ENCODE results near the gene TLE3. TPM values are rescaled to one million over a fixed set of nuclear protein-coding genes. Genes with fewer than 3 reads are reported as not detected.

TLE3 gene
- polyA plus RNA-seq, 2 of the 4 experiments (the other 2 are of a cell fraction), result 4.6 to 5.3 TPM

DNA sequence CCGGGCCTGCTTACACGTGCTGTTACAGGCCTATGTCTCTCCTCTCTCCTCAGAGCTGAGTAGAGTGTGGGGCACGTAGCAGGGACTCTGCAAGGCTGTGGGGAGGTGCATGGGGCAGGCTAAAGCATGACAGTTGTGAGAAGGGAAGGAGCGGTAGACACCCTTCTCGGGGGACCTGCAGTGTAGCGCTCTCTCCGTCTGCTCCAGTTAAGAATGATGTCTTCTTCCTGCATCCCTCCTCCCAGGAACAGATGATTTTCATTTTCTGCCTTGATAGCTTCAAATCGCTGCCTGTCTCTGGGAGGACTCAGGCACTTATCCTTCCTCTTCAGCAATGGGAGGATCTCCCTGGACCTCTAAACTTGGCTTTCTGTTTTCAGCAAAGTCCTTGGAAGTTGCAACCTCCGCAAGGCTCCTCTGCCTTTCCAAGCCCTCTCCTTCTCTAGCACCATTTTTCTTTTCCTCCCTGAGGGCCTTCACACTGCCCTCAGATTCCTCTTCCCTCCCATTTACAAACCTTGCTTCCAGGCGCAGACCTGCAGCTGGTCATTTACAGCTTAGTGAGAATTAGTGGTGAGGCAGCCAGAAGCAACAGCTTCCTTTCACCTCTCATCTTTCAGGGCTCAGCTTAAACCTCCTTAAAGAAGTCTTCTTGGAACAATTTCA, 23.4 kb upstream of the TLE3 start:
- Histone ChIP-seq H3K27ac (no peak overlapping the region), H3K4me1 (peaks cover 11% of the 10 kb centered on the region), H3K4me3 (no peak overlapping the region), H3K4me2 (peak overlapping the region; percentile 19; the same call in 1 of the 3 replicates), H3K9me3 (no peaks in the 10 kb centered on the region)
- ATAC-seq, result no peak
- POLR2A ChIA-PET, result no interaction called here
- TF ChIP-seq KDM1A (IDR thresholded peaks at IDR 0.05; ENCODE audit: low read depth) (no peak), RFX5 (IDR thresholded peaks at IDR 0.05) (no peak), HOXA7 (CRISPR knock-in tag; IDR thresholded peaks at IDR 0.05) (no peak), MYC (IDR thresholded peaks at IDR 0.05; ENCODE audit: borderline replicate concordance, low read length) (no peak), CHD2 (IDR thresholded peaks at IDR 0.05; ENCODE audit: low read length, partially characterized antibody) (no peak)
- TF ChIP-seq, protein P1, sequence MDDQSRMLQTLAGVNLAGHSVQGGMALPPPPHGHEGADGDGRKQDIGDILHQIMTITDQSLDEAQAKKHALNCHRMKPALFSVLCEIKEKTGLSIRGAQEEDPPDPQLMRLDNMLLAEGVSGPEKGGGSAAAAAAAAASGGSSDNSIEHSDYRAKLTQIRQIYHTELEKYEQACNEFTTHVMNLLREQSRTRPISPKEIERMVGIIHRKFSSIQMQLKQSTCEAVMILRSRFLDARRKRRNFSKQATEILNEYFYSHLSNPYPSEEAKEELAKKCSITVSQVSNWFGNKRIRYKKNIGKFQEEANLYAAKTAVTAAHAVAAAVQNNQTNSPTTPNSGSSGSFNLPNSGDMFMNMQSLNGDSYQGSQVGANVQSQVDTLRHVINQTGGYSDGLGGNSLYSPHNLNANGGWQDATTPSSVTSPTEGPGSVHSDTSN (IDR thresholded peaks at IDR 0.05), result no peak
- FAIRE-seq, result no peak
- CTCF ChIA-PET, result interaction anchor here (1.0 to 4.0 kb wide), 9 partner anchors 11 to 465 kb away, joined by 3 to 28 read pairs (median 3); no protein-coding TSS in a partner anchor
- DNase-seq (ENCODE audit: low read depth in 1 of 2, low spot score in 1 of 2), result no peak
- WGBS (ENCODE audit: missing lambda C conversion rate), result 80% methylated on average over 10 of the region's 10 CpGs

DNA sequence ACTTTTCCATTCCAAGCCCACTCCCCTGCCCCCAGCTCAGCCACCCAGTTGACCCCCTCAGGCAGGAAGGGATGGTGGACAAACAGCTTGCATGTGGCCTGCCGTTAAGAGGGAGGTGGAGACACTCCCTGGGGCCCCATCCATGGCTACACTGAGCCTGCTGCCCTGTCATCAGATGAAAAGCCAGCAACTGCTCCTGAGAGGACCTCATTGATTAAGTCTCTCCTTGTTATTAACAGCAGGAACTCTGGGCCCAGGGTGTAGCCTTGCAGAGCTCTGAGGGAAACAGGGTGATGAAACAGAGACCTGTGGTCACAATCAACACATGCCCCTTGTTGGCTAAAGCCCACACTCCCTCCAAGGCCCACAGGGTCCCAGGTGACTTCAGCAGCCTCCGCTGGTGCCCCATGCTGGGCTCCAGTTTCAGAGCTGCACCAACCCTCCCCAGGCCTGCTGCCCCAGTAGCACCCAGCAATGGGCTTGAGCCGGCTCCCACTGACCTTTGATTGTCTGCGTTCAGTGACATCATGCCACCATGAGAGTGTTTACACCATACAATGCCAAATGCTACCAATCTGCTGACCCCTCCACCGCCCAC, 22.3 kb upstream of the TLE3 start:
- ChIA-PET POLR2A (interaction anchor here (0.6 kb wide), 1 partner anchor 48 kb away, joined by 3 read pairs; no protein-coding TSS in a partner anchor), CTCF (interaction anchor here (1.0 to 2.2 kb wide), 4 partner anchors 16 to 347 kb away, joined by 3 to 8 read pairs (median 4); no protein-coding TSS in a partner anchor)
- ATAC-seq (no peak), DNase-seq (ENCODE audit: low read depth in 1 of 2, low spot score in 1 of 2) (no peak), FAIRE-seq (no peak)
- Histone ChIP-seq H3K4me1 (peaks cover 11% of the 10 kb centered on the region), H3K4me2 (no peak overlapping the region), H3K9me3 (no peaks in the 10 kb centered on the region), H3K27ac (no peak overlapping the region), H3K4me3 (no peak overlapping the region)
- TF ChIP-seq, protein P2, sequence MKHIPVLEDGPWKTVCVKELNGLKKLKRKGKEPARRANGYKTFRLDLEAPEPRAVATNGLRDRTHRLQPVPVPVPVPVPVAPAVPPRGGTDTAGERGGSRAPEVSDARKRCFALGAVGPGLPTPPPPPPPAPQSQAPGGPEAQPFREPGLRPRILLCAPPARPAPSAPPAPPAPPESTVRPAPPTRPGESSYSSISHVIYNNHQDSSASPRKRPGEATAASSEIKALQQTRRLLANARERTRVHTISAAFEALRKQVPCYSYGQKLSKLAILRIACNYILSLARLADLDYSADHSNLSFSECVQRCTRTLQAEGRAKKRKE (CRISPR knock-in tag; IDR thresholded peaks at IDR 0.05; ENCODE audit: low read depth), result no peak
- no peak for TF ChIP-seq NPAS2 (CRISPR knock-in tag; IDR thresholded peaks at IDR 0.05; ENCODE audit: borderline replicate concordance)
- no peak for TF ChIP-seq EHMT2 (IDR thresholded peaks at IDR 0.05; ENCODE audit: low read depth)
- TF ChIP-seq TP53 (CRISPR knock-in tag; IDR thresholded peaks at IDR 0.05), result no peak
- TF ChIP-seq, protein P3, sequence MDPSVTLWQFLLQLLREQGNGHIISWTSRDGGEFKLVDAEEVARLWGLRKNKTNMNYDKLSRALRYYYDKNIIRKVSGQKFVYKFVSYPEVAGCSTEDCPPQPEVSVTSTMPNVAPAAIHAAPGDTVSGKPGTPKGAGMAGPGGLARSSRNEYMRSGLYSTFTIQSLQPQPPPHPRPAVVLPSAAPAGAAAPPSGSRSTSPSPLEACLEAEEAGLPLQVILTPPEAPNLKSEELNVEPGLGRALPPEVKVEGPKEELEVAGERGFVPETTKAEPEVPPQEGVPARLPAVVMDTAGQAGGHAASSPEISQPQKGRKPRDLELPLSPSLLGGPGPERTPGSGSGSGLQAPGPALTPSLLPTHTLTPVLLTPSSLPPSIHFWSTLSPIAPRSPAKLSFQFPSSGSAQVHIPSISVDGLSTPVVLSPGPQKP (IDR thresholded peaks at IDR 0.05; ENCODE audit: low read depth, low read length), result no peak
- no peak for TF ChIP-seq FOSL2 (IDR thresholded peaks at IDR 0.05)
- TF ChIP-seq FOSL2 (CRISPR knock-in tag; IDR thresholded peaks at IDR 0.05), result no peak
- TF ChIP-seq ZC3H11A (IDR thresholded peaks at IDR 0.05), result no peak
- TF ChIP-seq ZFP36 (IDR thresholded peaks at IDR 0.05; ENCODE audit: borderline replicate concordance, partially characterized antibody), result no peak
- TF ChIP-seq, protein P4, sequence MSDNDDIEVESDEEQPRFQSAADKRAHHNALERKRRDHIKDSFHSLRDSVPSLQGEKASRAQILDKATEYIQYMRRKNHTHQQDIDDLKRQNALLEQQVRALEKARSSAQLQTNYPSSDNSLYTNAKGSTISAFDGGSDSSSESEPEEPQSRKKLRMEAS (IDR thresholded peaks at IDR 0.05), result no peak
- TF ChIP-seq MAZ (IDR thresholded peaks at IDR 0.05; ENCODE audit: borderline replicate concordance, low read depth, low read length), result no peak
- no peak for TF ChIP-seq GATA3 (IDR thresholded peaks at IDR 0.05; ENCODE audit: borderline replicate concordance)
- 63% methylated on average over 5 of the region's 5 CpGs for WGBS (ENCODE audit: missing lambda C conversion rate)

DNA sequence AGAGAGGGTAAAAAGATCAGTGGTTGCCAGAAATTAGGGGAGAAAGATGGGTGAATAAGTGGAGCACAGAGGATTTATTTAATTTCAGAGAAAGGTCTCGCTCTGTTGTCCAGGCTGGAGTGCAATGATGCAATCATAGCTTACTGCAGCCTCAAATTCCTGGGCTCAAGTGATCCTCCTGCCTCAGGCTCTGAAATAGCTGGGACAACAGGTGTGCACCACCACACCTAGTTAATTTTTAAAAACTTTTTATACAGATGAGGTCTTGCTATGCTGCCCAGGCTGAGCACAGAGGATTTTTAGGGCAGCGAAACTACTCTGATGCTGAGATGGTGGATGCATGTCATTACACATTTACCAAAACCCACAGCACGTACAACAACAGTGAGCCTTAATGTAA, 20.9 kb upstream of the TLE3 start:
- DNase-seq (ENCODE audit: low read depth in 1 of 2, low spot score in 1 of 2) (no peak), ATAC-seq (no peak), FAIRE-seq (no peak)
- H3K9me3 ChIP-seq, result no peaks in the 10 kb centered on the region
- H3K4me2 ChIP-seq, result no peak overlapping the region
- 89% methylated on average over 3 of the region's 3 CpGs for WGBS (ENCODE audit: missing lambda C conversion rate)
- H3K27ac ChIP-seq, result no peak overlapping the region
- H3K4me3 ChIP-seq, result no peak overlapping the region
- ChIA-PET POLR2A (no interaction called here), CTCF (interaction anchor here (1.3 kb wide), 2 partner anchors 17 to 348 kb away, joined by 3 to 5 read pairs; no protein-coding TSS in a partner anchor)
- H3K4me1 ChIP-seq, result peaks cover 11% of the 10 kb centered on the region
- TF ChIP-seq, protein P5, sequence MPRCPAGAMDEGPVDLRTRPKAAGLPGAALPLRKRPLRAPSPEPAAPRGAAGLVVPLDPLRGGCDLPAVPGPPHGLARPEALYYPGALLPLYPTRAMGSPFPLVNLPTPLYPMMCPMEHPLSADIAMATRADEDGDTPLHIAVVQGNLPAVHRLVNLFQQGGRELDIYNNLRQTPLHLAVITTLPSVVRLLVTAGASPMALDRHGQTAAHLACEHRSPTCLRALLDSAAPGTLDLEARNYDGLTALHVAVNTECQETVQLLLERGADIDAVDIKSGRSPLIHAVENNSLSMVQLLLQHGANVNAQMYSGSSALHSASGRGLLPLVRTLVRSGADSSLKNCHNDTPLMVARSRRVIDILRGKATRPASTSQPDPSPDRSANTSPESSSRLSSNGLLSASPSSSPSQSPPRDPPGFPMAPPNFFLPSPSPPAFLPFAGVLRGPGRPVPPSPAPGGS (IDR thresholded peaks at IDR 0.05), result no peak
- TF ChIP-seq RCOR1 (IDR thresholded peaks at IDR 0.05; ENCODE audit: low read depth, low read length) (no peak), NPAS2 (CRISPR knock-in tag; IDR thresholded peaks at IDR 0.05; ENCODE audit: borderline replicate concordance) (no peak), JUN (IDR thresholded peaks at IDR 0.05) (no peak), MYC (IDR thresholded peaks at IDR 0.05; ENCODE audit: borderline replicate concordance, low read length) (no peak), HOXB13 (CRISPR knock-in tag; IDR thresholded peaks at IDR 0.05; ENCODE audit: low read depth) (no peak)
- TF ChIP-seq, protein P6, sequence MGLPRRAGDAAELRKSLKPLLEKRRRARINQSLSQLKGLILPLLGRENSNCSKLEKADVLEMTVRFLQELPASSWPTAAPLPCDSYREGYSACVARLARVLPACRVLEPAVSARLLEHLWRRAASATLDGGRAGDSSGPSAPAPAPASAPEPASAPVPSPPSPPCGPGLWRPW (IDR thresholded peaks at IDR 0.05), result no peak
- TF ChIP-seq, protein P7, sequence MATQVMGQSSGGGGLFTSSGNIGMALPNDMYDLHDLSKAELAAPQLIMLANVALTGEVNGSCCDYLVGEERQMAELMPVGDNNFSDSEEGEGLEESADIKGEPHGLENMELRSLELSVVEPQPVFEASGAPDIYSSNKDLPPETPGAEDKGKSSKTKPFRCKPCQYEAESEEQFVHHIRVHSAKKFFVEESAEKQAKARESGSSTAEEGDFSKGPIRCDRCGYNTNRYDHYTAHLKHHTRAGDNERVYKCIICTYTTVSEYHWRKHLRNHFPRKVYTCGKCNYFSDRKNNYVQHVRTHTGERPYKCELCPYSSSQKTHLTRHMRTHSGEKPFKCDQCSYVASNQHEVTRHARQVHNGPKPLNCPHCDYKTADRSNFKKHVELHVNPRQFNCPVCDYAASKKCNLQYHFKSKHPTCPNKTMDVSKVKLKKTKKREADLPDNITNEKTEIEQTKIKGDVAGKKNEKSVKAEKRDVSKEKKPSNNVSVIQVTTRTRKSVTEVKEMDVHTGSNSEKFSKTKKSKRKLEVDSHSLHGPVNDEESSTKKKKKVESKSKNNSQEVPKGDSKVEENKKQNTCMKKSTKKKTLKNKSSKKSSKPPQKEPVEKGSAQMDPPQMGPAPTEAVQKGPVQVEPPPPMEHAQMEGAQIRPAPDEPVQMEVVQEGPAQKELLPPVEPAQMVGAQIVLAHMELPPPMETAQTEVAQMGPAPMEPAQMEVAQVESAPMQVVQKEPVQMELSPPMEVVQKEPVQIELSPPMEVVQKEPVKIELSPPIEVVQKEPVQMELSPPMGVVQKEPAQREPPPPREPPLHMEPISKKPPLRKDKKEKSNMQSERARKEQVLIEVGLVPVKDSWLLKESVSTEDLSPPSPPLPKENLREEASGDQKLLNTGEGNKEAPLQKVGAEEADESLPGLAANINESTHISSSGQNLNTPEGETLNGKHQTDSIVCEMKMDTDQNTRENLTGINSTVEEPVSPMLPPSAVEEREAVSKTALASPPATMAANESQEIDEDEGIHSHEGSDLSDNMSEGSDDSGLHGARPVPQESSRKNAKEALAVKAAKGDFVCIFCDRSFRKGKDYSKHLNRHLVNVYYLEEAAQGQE (IDR thresholded peaks at IDR 0.05), result no peak

Data from A549 (cell line).